ENCODE data around the gene F2R. TPM values are rescaled to one million over a fixed set of nuclear protein-coding genes. Genes with fewer than 3 reads are reported as not detected.

F2R gene
- total and polyA plus RNA-seq, 2 of the 13 experiments (the other 11 are each of a cell fraction or from before 2014, with no cell fraction given) = 8.3 to 12.3 TPM

GRCh38 chr5:76700571-76700970 is 15.4 kb upstream of the F2R start (continued):
- TF ChIP-seq GMEB1 (CRISPR knock-in tag; IDR thresholded peaks at IDR 0.05; ENCODE audit: borderline replicate concordance) (no peak), PAXIP1 (CRISPR knock-in tag; conservative IDR thresholded peaks at IDR 0.05) (no peak), ZNF609 (CRISPR knock-in tag; IDR thresholded peaks at IDR 0.05; ENCODE audit: borderline replicate concordance) (no peak), ZMYM4 (CRISPR knock-in tag; IDR thresholded peaks at IDR 0.05) (no peak), PHB2 (IDR thresholded peaks at IDR 0.05; ENCODE audit: partially characterized antibody) (no peak), KAT8 (CRISPR knock-in tag; IDR thresholded peaks at IDR 0.05) (no peak)
